GM06990 (cell line): ENCODE measurements around the gene SNAPC3.
"Not testable (repeated sequence)": the region's sequence is repeated elsewhere in the genome, so short reads cannot be mapped to it uniquely, and the experiment has no call there.

Experiments
- DNase-seq: peaks from one replicate; pipeline ENCODE4 v3.0.0-alpha.2; 2011; ENCODE audit not compliant: insufficient read length; ENCODE audit errors: extremely low read depth
- H3K27me3 ChIP-seq: replicated peaks from 2 replicates; pipeline ENCODE4 v1.6.0; 2011; ENCODE audit warnings: low read length; ENCODE audit not compliant: control insufficient read depth, insufficient read depth
- H3K36me3 ChIP-seq: 2 replicates; pipeline ENCODE4 v1.5.1; 2011; ENCODE audit warnings: low read length; ENCODE audit not compliant: control insufficient read depth, insufficient read depth
- H3K4me3 ChIP-seq: replicated peaks from 2 replicates; pipeline ENCODE4 v1.5.1; 2011; ENCODE audit warnings: low read depth, mild to moderate bottlenecking, control low read depth, low read length
- TF ChIP-seq, protein P1 (sequence below): IDR thresholded peaks from 2 replicates; pipeline ENCODE4 v1.5.1; 2011; ENCODE audit warnings: low read length, control low read depth, mild to moderate bottlenecking, inconsistent platforms; ENCODE audit not compliant: insufficient read depth, poor library complexity, severe bottlenecking

Gene SNAPC3

DNA sequence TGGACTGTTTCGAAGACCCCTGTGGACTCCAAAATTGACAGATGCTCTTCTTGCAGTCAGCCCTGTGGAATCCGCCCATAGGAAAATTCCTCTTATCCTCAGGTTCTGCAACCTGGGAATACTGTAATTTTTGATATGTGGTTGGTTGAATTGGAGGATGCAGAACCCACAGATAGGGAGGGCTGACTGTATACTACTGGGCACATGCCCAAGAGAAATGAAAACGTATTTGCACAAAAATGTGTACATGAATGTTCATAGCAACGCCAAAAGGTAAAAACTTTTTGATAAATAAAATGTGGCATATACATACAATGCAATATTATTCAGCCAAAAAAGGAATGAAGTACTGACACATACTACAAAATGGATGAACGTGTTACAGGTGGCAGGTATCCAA is 1.9 kb upstream of the SNAPC3 start:
- TF ChIP-seq, protein P1, sequence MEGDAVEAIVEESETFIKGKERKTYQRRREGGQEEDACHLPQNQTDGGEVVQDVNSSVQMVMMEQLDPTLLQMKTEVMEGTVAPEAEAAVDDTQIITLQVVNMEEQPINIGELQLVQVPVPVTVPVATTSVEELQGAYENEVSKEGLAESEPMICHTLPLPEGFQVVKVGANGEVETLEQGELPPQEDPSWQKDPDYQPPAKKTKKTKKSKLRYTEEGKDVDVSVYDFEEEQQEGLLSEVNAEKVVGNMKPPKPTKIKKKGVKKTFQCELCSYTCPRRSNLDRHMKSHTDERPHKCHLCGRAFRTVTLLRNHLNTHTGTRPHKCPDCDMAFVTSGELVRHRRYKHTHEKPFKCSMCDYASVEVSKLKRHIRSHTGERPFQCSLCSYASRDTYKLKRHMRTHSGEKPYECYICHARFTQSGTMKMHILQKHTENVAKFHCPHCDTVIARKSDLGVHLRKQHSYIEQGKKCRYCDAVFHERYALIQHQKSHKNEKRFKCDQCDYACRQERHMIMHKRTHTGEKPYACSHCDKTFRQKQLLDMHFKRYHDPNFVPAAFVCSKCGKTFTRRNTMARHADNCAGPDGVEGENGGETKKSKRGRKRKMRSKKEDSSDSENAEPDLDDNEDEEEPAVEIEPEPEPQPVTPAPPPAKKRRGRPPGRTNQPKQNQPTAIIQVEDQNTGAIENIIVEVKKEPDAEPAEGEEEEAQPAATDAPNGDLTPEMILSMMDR: no peak
- no peaks in the 10 kb centered on the region for H3K36me3 ChIP-seq
- no peaks in the 10 kb centered on the region for H3K27me3 ChIP-seq
- H3K4me3 ChIP-seq: no peak overlapping the region
- no peak for DNase-seq

DNA sequence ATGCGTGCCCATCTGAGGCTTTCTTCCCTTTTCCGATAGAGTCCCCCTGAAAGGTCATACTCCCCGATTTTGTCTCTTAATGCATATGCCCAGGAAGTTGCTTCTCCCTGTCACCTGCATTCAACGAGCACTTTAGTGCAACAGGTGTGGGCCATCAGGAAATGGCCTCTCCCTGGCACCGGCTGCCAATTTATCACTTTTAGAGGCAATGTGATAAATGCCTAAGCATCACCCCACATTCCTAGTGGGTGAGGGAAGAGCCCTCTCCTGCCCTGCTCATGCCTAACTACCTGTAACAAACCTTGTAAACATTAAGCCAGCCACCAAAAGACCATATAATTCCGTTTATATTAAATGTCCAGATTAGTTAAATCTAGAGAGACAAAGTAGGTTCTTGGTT is 1.1 kb upstream of the SNAPC3 start:
- Histone ChIP-seq H3K27me3 (no peaks in the 10 kb centered on the region), H3K4me3 (no peak overlapping the region), H3K36me3 (no peaks in the 10 kb centered on the region)
- TF ChIP-seq, protein P1: no peak
- no peak for DNase-seq

DNA sequence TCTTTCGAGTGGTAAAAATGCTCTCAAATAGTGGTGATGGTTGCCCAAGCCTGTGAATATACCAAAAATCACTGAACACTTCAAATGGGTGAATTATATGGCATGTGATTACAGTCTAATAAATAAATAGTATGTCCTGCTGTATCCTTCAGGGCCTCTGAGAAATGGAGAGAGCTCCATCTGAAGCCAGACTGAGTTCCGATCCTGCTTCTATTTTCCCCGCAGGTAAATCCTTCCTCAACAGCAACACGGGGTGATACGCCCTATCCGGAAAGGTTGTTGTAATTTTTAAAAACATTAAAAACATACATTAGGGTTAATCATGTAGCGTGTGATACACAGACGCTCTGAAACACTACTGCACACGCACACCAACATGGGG is 695 bp upstream of the SNAPC3 start:
- TF ChIP-seq, protein P1: no peak
- DNase-seq: no peak
- H3K27me3 ChIP-seq: no peaks in the 10 kb centered on the region

DNA sequence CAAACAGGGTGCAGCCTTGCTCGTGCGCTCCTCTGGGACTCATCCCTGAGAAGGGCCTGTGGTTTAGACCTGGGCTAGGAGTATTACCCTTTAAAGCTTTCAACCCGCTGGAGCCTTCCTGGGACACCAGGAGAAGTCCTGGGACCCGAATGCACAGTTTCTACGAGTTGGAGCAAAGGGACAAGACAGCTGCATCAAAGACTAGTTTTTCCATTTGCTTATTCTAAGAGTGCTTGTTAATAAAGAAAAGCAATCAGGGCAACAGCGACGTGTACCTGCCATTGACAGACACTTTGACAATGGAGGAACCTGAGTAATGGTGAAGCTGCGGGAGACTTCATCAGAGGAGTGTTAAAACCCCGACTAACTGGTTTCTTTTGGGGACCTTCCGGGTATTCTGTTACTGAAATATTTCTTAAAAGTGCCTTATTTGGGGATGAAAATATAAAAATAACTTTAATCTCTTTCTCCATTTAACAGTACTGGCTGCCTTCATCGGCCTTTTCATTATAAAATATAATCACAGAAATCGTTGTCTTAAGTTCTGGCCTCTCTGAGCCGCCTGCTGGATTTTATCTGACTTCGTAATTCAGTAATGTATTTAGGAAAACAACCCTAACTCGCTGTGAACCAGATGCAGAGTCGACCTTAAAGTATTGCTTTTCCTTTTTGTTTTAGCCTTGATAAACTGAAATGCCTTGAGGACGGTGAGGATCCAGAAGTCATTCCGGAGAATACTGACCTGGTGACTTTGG is 732 bp downstream of the SNAPC3 start:
- TF ChIP-seq, protein P1: peak; percentile 10
- Histone ChIP-seq H3K27me3 (no peaks in the 10 kb centered on the region), H3K4me3 (peak overlapping the region; percentile 94), H3K36me3 (no peaks in the 10 kb centered on the region)
- DNase-seq: no peak

More for the DNA sequence above, 695 bp upstream of the SNAPC3 start:
- Histone ChIP-seq H3K36me3 (no peaks in the 10 kb centered on the region), H3K4me3 (peak overlapping the region; percentile 94)

DNA sequence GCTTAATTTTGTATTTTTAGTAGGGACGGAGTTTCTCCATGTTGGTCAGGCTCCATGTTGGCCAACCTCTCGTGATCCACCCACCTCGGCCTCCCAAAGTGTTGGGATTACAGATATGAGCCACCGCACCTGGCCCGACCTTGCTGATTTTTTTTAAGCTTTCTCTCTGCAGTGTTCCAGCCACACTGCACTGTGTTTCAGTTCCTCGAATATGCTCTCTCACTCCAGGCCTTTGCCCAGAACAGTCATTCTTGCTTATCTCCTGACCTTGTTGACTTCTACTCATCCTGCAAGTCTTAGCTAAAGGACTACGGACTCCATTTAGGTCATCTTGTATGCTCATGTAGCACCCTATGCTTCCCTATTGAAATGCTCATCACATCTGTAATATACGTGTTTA is 3.3 kb downstream of the SNAPC3 start:
- H3K4me3 ChIP-seq: peak overlapping the region; percentile 7; the same call in 1 of the 2 replicates
- H3K36me3 ChIP-seq: peaks cover 3% of the 10 kb centered on the region
- DNase-seq: peak; percentile 29
- no peaks in the 10 kb centered on the region for H3K27me3 ChIP-seq
- TF ChIP-seq, protein P1: no peak

DNA sequence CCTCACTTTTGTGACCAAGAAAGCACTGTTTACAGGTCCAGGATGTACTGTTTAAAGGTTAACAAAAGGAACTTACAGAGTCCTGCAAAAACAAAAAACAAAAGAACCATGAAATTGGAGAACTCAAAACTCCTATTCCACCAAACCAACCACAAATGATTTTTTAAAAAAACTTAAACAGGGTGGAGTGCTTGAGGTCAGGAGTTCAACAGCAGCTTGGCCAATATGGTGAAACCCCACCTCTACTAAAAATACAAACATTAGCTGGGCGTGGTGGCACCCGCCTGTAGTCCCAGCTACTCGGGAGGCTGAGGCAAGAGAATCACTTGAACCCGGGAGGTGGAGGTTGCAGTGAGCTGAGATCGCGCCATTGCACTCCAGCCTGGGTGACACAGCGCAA is 5.0 kb downstream of the SNAPC3 start:
- DNase-seq, H3K36me3 ChIP-seq, H3K27me3 ChIP-seq, H3K4me3 ChIP-seq: not testable (repeated sequence)
